Epidermal melanocyte (primary cell): Measurements from ENCODE around the gene SRXN1.
"Not testable (repeated sequence)": the region's sequence is repeated elsewhere in the genome, so short reads cannot be mapped to it uniquely, and the experiment has no call there.

Experiments
- DNase-seq: peaks from one replicate; pipeline ENCODE4 v3.0.0; 2011; ENCODE audit warnings: low spot score; ENCODE audit not compliant: insufficient read length

SRXN1 gene

DNA sequence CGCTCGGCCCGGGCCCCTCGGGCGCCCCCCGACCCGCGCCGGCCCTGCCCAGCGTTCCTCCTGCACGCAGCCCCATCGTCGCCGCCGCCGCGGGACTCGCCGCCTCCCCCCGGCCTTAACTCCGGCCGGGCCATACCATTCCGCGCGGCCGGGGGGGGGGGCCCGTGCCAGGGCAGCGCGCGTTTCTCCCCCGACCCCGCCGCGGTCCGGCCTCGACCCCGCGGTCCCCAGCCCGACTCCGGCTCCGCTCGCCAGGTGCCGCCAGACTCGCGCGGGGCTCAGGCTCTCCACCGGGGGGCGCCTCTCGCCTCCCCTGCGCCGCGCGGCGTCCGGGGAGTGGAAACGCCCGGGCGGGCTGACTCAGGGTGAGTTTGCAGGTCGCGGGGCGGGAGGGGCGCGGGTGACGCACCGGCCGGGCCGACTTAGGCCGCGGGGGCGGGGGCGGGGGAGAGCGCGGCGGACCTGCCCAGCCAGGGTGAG, at the start of gene SRXN1:
Gene SRXN1 (minus strand): TSS at position 91 of the 480 bp plus-strand sequence. CDS start 15 bp downstream, at position 76.
- DNase-seq = peak; percentile 90

- no peak for DNase-seq
These were observed 48.6 kb upstream of the SRXN1 start for GRCh38 chr20:701401-702129.

DNA sequence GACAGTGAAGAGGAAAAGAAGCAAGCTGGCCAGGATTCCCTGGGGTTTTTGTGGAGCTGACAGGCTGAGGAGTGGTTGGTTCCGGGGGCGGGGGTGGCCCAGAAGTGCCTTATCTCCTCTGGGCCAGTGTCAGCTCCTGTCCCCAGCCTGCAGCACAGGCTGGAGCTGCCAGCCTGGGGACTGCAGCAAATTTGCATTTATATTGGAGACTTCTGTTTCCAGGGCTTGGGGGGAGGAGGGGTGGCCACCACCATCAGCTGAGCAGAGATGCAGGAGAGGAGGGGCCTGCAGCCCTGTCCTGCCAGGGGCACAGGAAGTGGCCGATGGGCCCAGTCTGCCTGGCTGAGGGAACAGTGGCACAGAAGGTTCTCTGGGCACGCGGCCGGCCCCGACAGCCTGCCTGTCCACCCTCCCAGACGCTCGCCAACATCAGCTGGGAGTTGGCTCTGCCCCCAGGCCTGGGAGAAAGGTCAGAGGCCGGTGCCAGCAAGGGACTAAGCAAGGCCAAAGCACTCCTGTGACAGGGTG, 46.9 kb upstream of the SRXN1 start:
- no peak for DNase-seq

DNA sequence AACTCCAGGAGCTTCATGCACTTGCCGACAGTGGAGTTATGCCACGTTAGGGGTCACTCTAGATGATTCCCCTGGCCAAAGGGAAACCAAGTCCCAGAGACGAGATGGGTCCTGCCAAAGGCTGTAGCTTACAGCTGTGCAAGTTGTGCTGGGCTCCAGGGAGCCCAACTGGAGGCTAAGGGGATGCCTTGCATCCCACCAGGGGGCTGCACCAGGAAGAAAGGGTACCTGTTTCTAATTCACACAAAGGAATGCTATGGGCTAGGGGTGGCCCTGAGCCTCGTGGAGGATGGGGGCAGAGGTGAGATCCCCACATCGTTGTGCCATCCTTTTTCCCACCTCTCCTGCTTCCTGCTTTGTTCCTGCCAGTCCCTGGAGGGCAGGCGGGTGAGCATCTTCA, 46.3 kb upstream of the SRXN1 start:
- DNase-seq = no peak

DNA sequence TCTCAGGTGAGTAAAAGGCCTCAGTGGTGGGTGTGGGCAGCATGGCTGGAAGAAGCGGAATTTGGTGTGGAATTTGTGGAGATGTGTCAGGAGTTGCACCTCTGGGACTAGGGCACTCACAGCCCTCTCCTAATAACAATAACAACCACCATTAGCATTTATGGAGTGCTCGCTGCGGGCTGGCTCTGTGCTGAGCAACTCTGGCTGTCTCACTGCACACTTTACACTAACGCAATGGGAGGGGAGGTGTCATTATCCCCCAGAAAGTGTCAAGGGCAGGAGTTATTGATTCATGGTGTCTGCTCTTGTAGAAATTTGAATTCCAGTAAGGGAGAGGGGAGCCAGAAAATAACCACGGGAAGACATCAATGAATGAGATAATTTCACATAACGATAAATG, 45.3 kb upstream of the SRXN1 start:
- DNase-seq = no peak

GRCh38 chr20:697826-698225, 44.8 kb upstream of the SRXN1 start:
- DNase-seq = no peak

DNA sequence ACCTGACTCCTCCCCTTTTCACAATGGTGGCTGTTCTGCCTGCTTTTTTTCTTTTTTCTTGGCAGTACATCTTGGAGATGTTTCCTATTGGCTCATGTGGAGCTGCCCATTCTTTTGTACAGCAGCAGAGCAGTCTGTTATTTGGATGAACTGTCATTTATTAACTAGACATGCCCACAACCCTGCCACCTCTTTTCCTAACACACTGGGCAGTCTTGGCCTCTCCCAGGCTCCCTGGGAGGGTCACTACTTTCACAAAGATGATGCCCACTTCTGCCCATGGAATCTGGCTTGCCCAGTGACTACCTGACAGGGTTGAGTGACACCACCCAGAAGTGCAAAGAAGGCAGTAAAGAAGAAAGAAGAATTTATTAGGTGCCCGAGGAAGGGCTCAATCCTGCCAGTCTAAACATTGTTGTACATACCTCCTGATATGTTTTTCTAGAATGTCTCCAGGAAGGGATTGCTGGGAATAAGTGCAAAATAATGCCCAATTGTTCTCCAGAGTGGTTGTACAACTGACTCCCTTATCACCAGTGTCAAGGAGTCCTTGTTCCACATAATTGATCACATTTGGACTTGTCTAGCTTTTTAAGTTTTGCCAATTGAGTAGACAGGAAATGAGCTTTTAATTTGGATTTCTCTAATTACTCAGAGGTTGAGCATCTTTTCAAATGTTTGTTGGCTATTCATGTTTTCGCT, 42.3 kb upstream of the SRXN1 start:
- DNase-seq = no peak

GRCh38 chr20:694496-694895, 41.5 kb upstream of the SRXN1 start:
- DNase-seq = no peak

DNA sequence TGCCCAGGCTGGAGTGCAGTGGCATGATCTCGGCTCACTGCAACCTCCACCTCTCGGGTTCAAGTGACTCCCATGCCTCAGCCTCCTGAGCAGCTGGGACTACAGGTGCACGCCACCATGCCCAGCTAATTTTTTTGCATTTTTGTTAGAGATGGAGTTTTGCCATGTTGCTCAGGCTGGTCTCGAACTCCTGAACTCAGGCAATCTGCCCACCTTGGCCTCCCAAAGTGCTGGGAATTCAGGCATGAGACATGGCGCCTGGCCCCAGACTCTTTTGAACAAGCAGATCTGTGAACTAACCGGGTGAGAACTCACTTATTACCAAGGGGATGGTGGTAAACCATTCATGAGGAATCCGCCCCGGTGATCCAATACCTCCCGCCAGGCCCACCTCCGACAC, 40.8 kb upstream of the SRXN1 start:
- not testable (repeated sequence) for DNase-seq

GRCh38 chr20:692044-692443, 39.0 kb upstream of the SRXN1 start:
- DNase-seq = no peak

DNA sequence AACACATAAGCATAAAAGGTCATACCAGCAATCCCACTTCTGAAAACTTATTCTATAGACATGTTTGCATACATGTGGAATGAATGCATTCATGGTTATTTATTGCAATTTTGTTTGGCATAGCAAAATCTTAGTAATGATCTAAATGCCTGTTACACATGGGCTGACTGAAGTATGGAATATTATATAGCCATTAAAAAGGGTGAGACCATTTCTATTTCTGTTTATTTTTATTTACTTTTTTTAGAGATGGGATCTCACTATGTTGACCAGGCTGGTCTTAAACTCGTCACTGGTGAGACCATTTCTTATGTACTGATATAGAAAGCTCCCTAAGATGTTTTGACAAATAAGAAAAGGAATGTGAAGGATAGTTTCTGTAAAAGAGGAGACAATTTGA, 36.9 kb upstream of the SRXN1 start:
- no peak for DNase-seq

- DNase-seq = no peak
These were observed 36.3 kb upstream of the SRXN1 start for GRCh38 chr20:689348-689747.

- DNase-seq = no peak
These were observed 35.8 kb upstream of the SRXN1 start for GRCh38 chr20:688809-689212.

DNA sequence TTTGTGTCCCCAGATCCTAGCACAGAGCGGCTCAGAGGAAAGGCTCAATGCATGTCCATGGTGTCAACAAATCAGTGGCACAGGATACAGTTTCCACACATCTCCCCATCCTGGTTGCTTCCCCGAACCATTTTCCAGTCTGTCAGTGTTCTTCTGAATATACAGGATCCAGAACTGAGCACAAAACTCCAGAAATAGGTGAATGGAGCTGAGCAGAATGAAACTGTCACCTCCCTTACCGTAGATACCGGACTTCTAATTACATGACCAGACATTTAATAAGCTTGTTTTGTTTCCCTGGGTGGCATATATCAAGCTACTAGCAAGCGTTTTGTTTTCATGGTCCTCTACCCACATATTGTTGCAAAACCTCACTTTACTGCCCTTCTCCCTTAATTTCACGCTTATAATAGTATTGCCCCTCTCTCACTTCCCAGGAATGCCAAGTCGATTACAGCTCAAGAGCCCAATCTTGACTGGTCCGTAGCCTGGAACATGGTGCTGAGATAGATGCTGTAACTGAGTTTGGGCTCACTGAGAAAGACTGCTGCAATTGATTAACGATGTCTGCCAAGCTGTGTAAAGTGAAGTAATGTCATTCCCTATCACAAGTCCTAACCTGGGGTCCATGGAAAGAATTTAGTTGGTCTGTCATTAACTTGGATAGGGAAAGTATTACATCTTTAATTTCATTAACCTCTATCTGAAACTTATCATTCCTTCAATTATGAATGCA, 34.6 kb upstream of the SRXN1 start:
- DNase-seq = no peak

- DNase-seq = no peak
These were observed 31.8 kb upstream of the SRXN1 start for GRCh38 chr20:684676-685319.

- DNase-seq = no peak
These were observed 29.1 kb upstream of the SRXN1 start for GRCh38 chr20:682123-682522.

GRCh38 chr20:680638-681187, 27.7 kb upstream of the SRXN1 start:
- no peak for DNase-seq

GRCh38 chr20:677957-678356, 25.0 kb upstream of the SRXN1 start:
- no peak for DNase-seq

- no peak for DNase-seq
These were observed 24.0 kb upstream of the SRXN1 start for GRCh38 chr20:676967-677366.

DNA sequence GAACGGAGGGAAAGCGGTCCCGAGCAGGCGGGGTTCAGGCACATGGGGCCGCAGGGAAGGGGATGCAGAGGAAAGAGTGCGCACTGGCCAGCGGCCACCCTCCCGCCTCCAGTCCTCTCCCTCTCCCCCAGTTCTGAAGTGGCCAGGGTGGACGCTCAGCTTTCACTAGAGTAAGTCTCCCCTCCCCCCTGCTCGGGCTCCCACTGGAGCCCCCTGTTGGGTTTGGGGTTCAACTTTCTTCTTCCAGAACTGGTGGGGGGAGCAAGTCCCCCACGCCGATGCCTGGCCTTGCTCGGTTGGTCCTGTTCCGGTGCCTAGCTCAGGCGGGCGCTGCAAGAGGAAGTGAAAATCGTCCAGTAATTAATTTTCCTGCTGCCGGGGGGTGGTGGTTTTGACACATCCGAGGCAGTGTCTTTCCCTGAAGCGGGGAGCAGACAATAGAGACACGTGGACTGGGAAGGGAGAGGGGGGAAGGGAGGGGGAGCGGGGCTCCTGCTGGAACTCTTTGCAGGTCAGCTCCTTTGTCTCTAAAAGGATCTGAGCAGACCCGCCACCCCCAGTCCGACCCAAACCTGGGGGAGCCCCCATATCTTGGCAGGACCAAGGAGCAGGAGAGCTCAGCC, 23.4 kb upstream of the SRXN1 start:
- DNase-seq = no peak
